A673 (cell line): ENCODE results near the gene TAF11L14.

Experiments used
- EZH2 ChIP-seq: fragments of 200-600 bp; sonication (generic); IDR thresholded peaks from 2 replicates; pipeline ENCODE4 v1.6.1; 2017; ENCODE audit warnings: borderline replicate concordance, low read depth, mild to moderate bottlenecking, mixed read lengths, antibody characterized with exemption, low read length; ENCODE audit not compliant: poor library complexity, severe bottlenecking
- TF ChIP-seq, protein P1 (sequence below): fragments of 300-800, 200-600 bp; sonication (generic); conservative IDR thresholded peaks from 2 replicates; pipeline ENCODE4 v1.5.1; 2017; ENCODE audit warnings: low read depth, mild to moderate bottlenecking, antibody characterized with exemption, low read length, moderate library complexity, mixed read lengths

DNA sequence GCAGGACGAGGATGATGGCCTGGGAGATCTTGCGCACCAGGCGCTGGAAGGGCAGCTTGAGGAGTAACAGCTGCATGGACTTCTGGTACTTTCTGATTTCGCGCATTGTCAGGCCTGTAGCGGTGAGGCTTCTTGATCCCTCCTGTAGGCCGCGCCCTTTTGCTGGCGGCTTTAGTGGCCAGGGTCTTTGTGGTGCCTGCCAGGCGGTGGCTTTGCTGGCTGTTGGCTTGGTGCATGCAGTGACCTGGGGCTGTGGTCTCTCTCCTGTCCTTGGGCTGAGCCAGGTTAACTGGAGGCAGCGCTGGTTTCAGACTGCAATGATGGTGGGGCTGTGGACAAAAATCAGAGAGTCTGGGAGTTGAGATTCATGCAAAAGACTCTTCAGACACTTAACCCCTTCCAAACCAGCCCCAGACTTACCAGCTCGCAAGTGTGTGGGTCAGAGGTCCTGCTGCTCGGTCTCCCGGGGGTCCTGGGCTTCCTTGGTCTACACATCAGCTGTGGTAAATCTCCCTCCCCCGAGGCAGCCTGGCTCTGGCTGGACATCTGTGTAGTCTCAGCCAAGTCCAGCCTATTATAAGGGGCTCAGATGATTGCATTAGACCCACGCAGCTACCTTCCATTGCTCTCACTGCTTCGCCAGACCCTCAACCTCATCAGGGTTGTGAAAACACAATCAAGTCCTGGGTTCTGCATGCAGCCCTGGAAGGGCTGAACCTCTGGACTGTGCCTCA is 19.2 kb upstream of the TAF11L14 start:
- TF ChIP-seq, protein P1, sequence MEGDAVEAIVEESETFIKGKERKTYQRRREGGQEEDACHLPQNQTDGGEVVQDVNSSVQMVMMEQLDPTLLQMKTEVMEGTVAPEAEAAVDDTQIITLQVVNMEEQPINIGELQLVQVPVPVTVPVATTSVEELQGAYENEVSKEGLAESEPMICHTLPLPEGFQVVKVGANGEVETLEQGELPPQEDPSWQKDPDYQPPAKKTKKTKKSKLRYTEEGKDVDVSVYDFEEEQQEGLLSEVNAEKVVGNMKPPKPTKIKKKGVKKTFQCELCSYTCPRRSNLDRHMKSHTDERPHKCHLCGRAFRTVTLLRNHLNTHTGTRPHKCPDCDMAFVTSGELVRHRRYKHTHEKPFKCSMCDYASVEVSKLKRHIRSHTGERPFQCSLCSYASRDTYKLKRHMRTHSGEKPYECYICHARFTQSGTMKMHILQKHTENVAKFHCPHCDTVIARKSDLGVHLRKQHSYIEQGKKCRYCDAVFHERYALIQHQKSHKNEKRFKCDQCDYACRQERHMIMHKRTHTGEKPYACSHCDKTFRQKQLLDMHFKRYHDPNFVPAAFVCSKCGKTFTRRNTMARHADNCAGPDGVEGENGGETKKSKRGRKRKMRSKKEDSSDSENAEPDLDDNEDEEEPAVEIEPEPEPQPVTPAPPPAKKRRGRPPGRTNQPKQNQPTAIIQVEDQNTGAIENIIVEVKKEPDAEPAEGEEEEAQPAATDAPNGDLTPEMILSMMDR, result no peak
- no peak for TF ChIP-seq EZH2
